GM18907 (cell line): ENCODE results near the gene WWC2.
A peak's percentile ranks its signal among the peaks of the same experiment; 100 is the strongest.

Source experiments
- ATAC-seq: cut with Tn5 transposase; IDR thresholded peaks from one replicate; pipeline ENCODE4 v1.9.1; 2021; ENCODE audit warnings: mild to moderate bottlenecking, moderate library complexity; ENCODE audit not compliant: unreplicated experiment

Gene WWC2

DNA sequence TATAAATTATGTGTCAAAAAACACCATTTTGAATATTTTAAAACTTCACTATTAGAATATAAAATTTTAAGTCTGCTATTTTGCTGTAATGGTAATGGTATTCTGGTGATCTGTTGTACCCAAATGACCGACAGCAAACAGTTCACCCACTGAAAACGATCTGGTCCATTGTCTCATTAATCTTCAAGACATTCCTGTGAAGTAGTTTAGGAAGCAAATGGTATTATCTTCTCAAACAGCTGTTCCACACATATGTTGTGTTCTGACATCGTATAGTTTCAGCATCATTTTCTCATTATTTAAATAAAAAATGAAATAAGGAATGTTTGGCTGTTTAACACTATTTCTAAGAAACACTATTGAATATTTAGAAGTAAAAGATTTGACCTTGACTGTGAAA, 98.1 kb downstream of the WWC2 start:
- no peak for ATAC-seq

DNA sequence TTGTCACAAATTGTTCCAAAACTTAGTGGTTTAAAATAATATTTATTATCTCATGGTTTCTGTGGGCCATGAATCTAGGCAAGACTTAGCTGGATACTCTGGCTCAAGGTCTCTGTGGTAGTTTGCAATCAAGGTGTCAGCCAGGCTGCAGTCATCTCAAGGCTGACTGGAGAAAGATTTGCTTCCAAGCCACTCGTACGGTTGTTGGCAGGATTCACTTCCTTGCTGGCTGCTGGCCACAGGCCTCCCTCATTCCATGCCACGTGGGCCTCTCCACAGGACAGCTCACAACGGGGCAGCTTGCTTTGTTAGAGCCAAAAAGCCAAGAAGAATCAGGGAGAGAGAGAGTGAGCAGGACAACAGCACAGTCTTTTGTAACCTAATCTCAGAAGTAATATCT, 101.4 kb downstream of the WWC2 start:
- no peak for ATAC-seq

DNA sequence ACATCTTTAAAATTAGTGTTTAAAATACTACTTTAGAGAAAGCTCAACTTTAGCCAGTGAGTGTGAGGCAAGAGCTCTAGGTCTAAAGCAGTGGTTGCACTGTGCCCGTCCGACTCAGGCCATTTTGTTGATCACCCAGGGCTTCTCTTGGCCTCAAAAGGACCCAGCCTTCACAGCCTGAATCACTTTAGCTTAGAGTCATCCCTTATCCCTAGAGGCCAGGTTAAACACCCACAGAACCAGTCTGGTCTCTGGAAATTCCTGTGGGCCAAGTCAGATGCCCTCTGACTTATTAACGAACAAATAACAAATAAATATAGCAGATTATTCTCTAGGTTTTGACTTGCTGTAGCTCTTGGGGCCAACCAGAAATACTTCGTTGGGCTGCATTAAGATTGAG, 102.3 kb downstream of the WWC2 start:
- no peak for ATAC-seq

DNA sequence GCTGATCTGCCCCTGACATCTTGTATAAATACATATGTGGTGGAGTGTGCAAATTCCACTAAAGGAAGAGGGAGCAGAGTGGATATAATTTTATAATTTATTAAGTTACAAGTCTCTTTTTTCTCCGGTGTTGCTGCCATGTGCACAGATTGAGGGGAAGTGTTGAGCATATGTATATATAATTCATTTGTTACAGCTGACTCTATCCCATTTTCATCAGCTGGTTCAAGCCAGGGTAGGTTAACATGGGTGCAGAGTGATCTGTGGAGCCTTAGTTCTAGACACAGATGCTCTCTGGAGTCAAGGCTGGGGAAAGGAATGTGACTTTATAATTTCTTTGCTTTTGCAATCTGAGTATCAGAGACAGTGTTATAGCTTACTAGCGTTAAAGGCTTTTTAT, 103.5 kb downstream of the WWC2 start:
- no peak for ATAC-seq

DNA sequence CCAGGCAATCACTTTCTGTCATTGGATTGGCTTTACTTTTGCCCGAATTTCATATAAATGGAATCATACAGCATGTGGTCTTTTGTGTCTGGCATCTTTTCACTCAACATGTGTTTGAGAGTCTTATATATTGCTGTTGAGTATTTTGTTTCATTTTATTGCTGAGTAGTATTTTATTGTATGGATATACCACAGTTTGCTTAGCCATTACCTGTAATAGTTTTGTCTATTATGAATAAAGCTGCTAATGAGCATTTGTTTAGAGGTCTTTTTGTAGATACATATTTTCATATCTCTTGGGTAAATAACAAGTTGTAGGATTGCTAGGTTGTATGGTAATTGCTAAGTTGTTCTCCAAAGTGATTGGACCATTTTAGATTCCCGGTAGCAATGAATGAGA, 105.7 kb downstream of the WWC2 start:
- ATAC-seq: no peak

DNA sequence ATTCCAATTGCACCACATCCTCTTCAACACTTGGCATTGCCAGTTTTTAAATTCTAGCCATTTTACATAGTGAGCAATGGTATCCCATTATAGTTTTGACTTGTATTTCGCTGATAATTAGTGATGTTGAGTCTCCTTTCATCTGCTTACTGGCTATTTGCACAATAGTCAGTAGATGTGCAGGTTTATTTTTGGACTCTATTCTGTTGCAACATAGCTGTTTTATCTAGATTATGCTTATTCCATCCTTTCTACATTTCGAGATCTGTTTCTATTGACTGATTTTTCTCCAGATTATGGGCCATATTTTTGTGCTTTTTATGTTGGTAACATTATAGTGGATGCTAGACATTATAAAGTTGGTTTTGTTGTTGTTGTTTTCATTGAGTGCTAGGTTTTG, 106.1 kb downstream of the WWC2 start:
- ATAC-seq: no peak

DNA sequence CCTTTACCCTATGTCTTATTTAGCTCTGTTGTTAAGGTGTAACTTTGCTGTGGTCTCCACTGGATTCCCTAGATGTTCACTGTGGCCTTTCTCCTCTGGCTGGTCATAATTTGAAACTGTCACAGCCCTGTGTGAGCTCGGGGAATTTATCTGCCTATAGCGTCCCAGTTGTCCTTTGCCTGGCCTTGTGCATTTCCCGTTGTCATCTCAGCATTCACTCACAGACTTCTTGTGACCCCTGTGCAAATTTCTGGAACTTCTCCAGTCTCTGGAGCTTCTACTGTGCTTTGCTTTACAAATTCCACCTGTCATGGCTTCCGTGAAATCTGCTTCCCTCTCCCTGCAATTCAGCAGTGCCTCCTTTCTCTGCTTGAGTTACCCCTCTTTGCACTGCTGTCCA, 106.7 kb downstream of the WWC2 start:
- no peak for ATAC-seq

DNA sequence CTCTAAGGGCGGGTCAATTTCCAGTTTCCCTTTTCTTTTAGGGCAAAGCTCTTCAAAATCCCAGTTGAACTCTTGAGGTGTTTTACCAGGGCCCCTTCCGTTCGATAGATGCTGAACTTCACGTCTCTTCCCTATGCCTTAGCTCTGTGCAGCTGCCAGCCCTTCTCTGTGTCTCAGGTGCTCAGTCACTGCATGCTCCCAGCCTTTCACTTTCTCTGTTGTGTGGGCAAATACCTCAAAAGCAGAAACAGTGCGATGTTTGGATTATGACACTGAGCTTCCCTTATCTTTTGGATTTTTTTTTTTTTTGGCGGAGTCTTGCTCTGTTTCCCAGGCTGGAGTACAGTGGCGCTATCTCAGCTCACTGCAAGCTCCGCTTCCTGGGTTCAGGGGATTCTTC, 112.5 kb downstream of the WWC2 start:
- no peak for ATAC-seq

DNA sequence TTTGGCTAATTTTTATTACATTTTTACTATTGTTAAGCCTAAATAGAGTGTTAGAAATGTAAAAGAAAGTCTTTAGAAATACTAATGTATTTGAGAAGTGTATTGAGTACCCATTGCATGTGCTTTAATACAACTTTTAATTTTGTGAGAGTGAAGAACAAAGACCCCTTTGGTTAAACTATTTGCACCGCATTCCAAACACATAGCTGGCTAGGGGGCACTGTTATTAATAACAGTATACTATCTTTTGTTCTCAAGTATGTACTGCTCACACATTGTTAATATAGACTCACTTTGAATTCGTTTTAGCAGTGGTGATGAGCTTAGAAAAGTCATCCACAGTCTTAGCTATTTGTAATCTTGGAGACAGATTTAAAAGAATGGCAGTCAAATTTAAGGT, 114.9 kb downstream of the WWC2 start:
- no peak for ATAC-seq

DNA sequence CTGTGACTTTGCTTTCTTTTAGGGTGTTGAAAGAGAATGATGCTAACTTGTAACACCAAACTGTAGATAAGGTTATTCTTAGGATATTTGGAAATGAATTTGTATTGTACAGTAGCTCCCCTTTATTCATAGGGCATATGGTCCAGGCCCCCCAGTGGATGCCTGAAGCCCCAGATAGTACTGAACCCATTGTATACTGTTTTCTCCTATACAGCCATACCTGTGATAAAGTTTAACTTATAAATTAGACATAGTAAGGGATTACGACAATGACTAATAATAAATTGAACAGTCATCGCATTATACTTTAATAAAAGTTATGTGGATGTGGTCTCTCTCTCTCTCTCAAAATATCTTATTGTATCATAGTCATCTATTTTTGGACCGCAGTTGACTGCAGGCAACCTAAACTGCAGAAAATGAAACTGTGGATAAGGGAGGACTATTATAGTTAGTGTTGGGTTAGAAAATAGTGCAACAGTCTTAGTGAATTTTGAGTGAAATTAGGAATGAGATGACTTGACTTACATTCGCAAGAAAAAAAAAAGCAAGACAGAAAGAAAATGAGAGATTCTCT, 115.9 kb downstream of the WWC2 start:
- ATAC-seq: no peak

DNA sequence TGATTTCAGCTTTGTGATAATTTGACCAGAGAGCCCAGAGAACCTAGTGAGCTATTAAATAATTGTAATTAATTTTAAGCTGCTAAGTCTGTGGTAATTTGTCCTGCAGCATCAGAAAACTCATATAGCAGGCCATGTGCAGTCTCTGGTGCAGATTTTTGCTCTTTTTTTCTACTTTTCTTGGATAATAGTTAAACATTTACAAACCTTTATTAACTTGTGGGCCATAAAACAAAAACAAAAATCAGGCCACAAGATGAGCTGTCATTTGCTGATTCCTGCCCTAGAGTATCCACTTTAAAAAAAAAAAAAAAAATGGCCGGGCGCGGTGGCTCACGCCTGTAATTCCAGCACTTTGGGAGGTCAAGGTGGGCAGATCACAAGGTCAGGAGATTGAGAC, 121.2 kb downstream of the WWC2 start:
- ATAC-seq: no peak

DNA sequence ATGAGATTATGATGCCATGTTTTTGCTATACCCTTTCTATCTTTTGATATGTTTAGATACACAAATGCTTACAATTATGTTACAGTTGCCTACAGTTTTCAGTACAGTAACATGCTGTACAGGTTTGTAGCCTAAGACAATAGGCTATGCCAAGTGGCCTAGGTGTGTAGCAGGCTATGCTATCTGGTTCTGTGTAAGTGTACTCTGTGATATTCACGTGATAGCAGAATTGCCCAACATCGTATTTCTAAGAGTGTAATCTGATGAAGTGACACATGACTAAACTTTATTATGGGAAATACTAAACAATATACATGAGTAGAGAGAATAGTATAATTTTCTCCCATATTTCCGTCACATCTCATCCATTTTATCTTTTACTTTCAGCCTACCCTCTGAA, 124.0 kb downstream of the WWC2 start:
- no peak for ATAC-seq

DNA sequence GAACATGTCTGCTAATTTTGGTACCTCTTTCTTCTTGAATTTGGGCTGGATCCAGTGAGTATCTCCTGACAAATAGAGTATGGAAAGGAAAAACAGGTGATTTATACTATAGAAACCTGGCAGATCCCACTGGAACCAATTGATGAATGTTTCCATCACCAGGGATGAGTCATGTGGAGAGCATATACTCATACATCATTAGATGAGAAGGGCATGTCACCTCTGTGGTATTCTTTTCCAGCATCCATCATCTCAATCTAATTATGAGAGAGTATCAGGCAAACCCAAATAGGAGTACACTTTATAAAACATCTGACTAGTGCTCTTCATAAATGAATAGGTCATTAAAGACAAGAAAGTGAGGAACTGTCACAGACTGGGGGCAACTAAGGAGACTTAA, 130.3 kb downstream of the WWC2 start:
- ATAC-seq: no peak

DNA sequence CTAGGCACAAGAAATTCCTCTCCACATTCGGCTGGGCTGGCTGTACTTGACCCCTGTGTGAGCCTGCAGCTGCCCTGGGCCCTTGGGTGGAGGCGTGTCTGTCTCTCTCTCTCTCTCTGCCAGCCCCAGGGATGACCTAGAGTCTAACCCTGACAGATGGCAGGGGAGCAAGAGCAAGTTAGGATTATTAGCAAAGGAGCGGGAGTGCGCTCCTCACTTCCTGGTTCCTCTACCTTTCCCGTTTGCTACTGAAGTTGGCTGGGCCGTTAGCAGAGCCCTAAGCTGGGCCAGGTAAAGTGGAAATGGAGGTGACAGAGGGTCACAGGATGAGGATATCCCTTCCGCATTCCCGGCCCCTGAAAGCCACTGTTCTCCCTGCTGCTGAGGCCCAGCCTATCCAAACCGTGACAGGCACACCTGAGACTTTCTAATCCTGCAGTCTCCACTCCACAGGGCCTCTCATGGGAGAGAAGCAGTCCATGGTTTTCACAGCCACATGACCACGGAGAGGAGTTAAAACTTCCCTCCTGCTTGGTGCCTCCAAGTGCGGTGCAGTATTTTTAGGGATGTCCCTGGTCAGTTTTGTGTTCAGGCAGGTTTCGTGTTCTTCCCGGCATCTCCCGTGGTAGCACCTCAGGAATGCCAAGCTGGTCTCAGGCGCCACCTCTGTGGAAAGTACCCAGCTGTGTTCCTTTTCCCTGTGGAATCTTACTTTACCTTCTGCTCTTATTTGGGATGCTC, 141.7 kb downstream of the WWC2 start:
- no peak for ATAC-seq

DNA sequence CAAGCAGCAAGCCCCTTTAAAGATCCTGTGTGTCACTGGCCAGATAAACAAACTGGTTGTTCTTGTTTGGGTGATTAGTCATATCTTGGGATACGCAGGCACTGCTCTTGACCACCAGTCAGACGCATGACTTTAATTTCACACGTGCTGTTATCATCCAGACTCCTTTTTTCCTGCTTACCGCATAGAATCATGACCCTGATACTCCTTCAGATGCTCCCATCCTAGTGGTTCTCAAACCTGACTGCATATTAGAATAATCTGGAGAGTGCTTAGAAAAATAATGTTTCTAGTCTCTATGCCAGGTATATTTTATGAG, 142.2 kb downstream of the WWC2 start:
- ATAC-seq: no peak

DNA sequence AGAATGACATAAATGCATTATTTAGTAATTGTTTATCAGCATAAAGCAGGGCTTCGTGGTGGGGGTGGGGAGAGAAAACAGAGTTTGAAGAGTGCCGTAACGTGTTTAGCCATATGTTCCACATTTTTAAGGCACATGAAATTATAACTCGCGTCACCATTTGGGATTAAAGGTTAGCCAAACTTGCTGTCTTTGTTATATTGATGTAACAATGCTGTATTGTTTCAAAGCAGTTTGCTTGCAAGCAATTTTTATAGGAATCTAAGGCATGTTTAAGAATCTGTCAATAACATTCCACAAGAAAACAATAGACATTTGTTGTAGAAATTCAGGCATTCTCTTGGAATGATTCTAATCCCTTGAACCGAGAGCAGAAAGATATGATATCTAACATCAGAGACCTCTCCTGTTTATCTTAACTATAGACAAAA, 142.7 kb downstream of the WWC2 start:
- ATAC-seq: no peak

DNA sequence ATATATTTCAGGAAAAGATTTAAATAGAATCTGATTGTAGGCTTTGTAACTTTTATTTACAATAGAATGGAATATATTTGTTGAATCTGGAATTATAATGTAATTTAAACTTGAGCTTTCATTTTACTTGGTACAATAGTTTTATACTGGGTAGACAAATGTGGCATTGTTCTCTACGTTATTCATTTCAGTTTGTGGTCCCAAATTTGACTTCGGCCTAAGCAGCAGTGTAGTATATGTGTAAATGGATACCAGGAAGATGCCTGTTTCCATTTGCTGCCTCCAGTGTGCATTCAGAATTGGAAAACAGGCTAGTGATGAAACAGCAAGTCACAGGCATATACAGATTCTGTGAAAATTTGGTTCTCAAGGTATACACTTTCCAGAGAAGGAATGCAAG, 143.2 kb downstream of the WWC2 start:
- no peak for ATAC-seq

DNA sequence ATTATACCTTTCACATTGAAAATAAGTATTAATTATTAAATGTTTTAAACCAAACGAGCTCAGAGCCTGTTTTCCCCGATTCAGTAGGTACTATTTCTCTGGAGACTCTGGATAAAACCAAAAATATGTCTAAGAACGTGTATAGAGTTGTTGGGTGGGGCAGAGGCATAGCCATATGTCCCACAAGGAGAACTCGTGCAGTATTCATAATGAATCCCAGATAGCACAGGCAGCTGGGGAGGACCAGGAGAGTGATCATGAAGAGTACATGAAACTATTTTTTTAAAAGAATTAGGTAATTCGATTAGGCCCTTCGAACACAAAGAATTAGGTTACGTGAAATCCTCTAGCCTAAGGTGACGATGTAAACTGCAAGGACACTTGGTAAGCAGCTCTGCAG, 145.0 kb downstream of the WWC2 start:
- ATAC-seq: no peak

DNA sequence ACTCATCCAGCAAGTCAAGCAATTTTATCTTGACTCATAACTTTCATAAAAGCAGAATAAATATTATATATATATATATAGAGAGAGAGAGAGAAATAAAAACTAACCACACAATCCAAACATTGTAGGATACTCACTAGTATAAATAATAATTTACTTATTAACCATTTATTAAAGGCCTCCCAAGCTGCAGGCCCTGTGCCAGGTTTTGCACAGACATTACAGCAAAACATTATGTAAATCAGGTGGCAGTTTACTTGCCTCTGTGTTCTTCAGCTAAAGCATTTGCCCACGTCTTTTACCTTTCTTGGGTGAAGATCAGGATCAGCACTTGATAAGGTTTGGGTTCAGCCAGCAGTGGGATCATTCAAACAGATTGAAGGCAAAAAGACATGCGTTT, 145.4 kb downstream of the WWC2 start:
- ATAC-seq: no peak

DNA sequence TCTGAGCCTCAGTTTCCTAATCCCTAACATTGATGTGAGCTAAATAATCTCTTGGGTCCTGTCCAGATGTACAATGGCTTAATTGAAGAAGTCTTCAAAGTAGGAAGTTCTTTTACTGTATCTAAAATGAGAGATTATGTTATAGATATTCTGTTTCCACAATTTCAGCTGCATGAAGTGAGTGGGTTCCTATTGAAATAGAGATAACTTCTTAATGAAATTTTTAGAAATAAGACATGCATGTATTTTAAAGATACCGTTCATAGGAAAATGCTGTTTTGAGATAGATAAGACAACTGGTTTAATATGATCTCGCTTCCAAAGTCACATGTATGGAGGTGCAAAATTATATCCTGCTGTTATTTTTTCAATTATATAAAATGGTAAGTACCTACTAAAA, 149.1 kb downstream of the WWC2 start:
- no peak for ATAC-seq

DNA sequence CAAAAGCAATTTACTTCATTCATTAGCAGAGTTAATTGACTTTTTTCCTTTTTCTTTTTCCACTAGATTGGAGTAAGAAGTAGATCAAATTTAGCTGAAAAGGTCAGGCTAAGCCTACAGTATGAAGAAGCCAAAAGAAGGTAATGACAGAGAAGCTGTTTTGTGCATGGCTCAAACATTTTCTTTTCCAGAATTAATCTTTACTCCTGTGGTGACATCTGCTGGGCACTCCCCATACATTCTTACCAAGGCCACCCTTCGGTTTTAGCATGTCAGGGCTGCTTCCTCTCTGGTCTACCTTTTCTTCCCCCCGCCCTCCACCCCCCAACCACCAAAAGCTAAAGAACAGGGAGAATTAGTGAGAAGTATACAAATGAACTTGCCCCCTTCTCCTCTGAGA, 150.8 kb downstream of the WWC2 start:
- peak; percentile 85 for ATAC-seq

DNA sequence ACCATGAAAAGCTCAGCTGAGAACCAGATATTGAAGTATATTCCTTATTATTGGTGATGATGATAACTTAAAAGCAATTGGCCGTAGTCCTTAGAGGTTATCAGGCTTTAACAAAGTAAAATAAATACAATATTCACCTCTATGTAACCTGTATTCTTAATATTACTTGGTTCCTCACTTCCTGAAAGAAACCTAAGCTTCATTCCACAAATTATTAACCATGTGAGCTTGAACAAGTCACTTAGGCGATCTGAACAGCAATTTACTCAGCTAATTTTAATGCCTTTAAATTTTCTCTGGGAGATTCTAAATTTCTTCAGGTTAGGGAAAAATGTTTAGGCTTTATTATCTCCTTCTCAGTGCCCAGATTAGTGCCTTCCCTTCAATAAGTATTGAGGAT, 151.8 kb downstream of the WWC2 start:
- no peak for ATAC-seq

DNA sequence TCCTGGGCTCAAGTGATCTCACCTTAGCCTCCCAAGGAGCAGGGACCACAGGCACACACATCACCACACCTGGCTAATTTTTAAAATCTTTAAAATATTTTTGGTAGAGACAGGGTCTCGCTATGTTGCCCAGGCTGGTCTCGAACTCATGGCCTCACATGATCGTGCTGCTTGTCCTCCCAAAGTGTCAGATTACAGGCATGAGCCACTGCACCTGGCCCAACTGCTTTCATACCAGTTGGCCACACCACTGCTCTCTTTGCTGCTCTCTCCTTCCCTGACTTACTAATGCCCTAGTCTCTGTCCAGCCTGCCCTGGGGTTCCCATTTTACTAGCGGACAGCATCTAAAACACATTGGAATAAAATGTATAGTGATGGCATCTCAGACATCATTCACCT, 153.9 kb downstream of the WWC2 start:
- no peak for ATAC-seq
